Panc1 (cell line): ENCODE measurements around the gene ZFHX3. TPM values are rescaled to one million over a fixed set of nuclear protein-coding genes. Genes with fewer than 3 reads are reported as not detected.

Experiments used
- ATAC-seq: fragments of 200-7000 bp; cut with Tn5 transposase; 2 replicates; pipeline ENCODE4 v1.9.1; 2020; ENCODE audit warnings: mild to moderate bottlenecking, moderate library complexity
- BruUV-seq: library from RNA; stranded (reverse); fragments of 400-500 nt; replicated peaks from 2 replicates; lab custom pipeline; 2021; lab: Mats Ljungman, UMichigan
- CTCF ChIA-PET: fragments of 300-600 bp; sonication (Branson Sonifier 250); formaldehyde crosslinking; loops from one replicate; lab custom pipeline; 2022; ENCODE audit warnings: antibody characterized with exemption; lab: Charles Lee
- POLR2A ChIA-PET: fragments of 300-600 bp; sonication (Branson Sonifier 250); formaldehyde crosslinking; loops from one replicate; lab custom pipeline; 2022; ENCODE audit warnings: antibody characterized with exemption; lab: Charles Lee
- DNase-seq: peaks from one replicate; pipeline ENCODE4 v3.0.0-alpha.2; 2010; ENCODE audit warnings: low read depth, low spot score
- H3K27ac ChIP-seq: 2 replicates; pipeline ENCODE4 v1.5.1; 2011; ENCODE audit warnings: mild to moderate bottlenecking, low read length, inconsistent platforms
- H3K27me3 ChIP-seq: fragments of 200-500 bp; sonication (Bioruptor generic); 2 replicates; pipeline ENCODE4 v1.6.0; 2014; ENCODE audit warnings: low read length, inconsistent platforms; ENCODE audit not compliant: control insufficient read depth, insufficient read depth
- H3K36me3 ChIP-seq: fragments of 200-500 bp; sonication (Bioruptor generic); 2 replicates; pipeline ENCODE4 v1.5.1; 2014; ENCODE audit warnings: inconsistent platforms, mild to moderate bottlenecking, low read length, moderate library complexity; ENCODE audit not compliant: control insufficient read depth, insufficient read depth
- H3K4me1 ChIP-seq: 2 replicates; pipeline ENCODE4 v1.5.1; 2011; ENCODE audit warnings: inconsistent platforms, mild to moderate bottlenecking, low read length, moderate library complexity; ENCODE audit not compliant: control insufficient read depth, insufficient read depth
- H3K4me3 ChIP-seq, 2 experiments: 2 replicates each; pipeline ENCODE4 v1.5.1; 2011 to 2012; ENCODE audit warnings: low read depth in 2 of 2, low read length in 2 of 2, mild to moderate bottlenecking in 2 of 2, inconsistent platforms in 1 of 2, moderate library complexity in 1 of 2
- H3K9me3 ChIP-seq: fragments of 200-500 bp; sonication (Bioruptor generic); 2 replicates; pipeline ENCODE4 v1.5.1; 2014; ENCODE audit warnings: low read depth, mild to moderate bottlenecking, inconsistent platforms, low read length, moderate library complexity; ENCODE audit not compliant: control insufficient read depth, insufficient read depth
- POLR2AphosphoS5 ChIP-seq: IDR thresholded peaks from 2 replicates; pipeline ENCODE4 v1.6.1; 2012; ENCODE audit warnings: mild to moderate bottlenecking, low read depth, low read length, moderate library complexity
- SIN3A ChIP-seq: IDR thresholded peaks from 2 replicates; pipeline ENCODE4 v1.6.1; 2012; ENCODE audit warnings: low read depth, mild to moderate bottlenecking, low read length, moderate library complexity, borderline replicate concordance; ENCODE audit not compliant: insufficient read depth
- TCF7L2 ChIP-seq: IDR thresholded peaks from 2 replicates; pipeline ENCODE4 v1.6.1; 2011; ENCODE audit warnings: mild to moderate bottlenecking, low read depth, low read length, inconsistent platforms
- in situ Hi-C: cut with HindIII; loops from 2 replicates; pipeline ENCODE4 v1.10.0; 2016; ENCODE audit warnings: low sequenced_read_pairs, low pct_unique_long_range_greater_than_20kb
- intact Hi-C: fragments of 100-400 bp; cut with micrococcal nuclease; formaldehyde crosslinking; loops from one replicate; pipeline ENCODE4 v1.10.0; 2022; ENCODE audit not compliant: unreplicated experiment
- total RNA-seq: library from RNA; stranded (reverse); gene quantifications from one replicate; pipeline ENCODE4 v1.2.1, GENCODE V29; 2021; ENCODE audit not compliant: unreplicated experiment
- TF ChIP-seq, protein P1 (sequence below): fragments of 450-650 bp; IDR thresholded peaks from 2 replicates; pipeline ENCODE4 v1.5.1; 2017; ENCODE audit warnings: mild to moderate bottlenecking
- TF ChIP-seq, protein P2 (sequence below), 2 experiments: IDR thresholded peaks; 2 replicates each; pipeline ENCODE4 v1.6.1; 2011 to 2012; ENCODE audit warnings: low read depth in 2 of 2, control low read depth in 1 of 2, low read length in 1 of 2, mild to moderate bottlenecking in 1 of 2, moderate library complexity in 1 of 2; ENCODE audit not compliant: insufficient read depth in 1 of 2

The ZFHX3 gene
- total RNA-seq, 1 experiment from 2014 or later: 7.1 TPM

DNA sequence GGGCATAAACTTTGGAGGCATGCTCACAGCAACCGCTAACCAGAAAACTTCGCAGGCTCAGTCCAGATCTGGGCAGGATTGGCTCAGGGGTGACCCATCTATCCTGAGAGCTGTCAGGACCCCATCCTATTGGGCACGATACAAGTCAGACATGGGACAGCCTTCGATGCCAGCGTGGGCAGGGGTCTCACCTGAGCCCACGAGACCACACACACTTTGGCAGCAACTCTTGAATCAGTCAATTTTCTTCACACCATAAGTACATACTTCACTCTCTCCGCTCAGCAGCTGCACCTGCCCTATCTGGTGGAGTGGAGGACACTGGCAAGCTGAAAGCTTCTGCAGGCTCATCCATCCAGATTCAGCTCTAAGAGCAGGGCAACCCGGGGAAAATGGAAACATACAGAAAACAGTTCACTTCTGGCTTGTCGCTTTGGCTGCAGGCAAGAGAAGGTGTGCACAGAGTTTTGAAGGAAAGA lies 48.3 kb downstream of the ZFHX3 start:
- TF ChIP-seq, protein P1, sequence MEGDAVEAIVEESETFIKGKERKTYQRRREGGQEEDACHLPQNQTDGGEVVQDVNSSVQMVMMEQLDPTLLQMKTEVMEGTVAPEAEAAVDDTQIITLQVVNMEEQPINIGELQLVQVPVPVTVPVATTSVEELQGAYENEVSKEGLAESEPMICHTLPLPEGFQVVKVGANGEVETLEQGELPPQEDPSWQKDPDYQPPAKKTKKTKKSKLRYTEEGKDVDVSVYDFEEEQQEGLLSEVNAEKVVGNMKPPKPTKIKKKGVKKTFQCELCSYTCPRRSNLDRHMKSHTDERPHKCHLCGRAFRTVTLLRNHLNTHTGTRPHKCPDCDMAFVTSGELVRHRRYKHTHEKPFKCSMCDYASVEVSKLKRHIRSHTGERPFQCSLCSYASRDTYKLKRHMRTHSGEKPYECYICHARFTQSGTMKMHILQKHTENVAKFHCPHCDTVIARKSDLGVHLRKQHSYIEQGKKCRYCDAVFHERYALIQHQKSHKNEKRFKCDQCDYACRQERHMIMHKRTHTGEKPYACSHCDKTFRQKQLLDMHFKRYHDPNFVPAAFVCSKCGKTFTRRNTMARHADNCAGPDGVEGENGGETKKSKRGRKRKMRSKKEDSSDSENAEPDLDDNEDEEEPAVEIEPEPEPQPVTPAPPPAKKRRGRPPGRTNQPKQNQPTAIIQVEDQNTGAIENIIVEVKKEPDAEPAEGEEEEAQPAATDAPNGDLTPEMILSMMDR: no peak
- no peak for TF ChIP-seq SIN3A
- TF ChIP-seq, protein P2, sequence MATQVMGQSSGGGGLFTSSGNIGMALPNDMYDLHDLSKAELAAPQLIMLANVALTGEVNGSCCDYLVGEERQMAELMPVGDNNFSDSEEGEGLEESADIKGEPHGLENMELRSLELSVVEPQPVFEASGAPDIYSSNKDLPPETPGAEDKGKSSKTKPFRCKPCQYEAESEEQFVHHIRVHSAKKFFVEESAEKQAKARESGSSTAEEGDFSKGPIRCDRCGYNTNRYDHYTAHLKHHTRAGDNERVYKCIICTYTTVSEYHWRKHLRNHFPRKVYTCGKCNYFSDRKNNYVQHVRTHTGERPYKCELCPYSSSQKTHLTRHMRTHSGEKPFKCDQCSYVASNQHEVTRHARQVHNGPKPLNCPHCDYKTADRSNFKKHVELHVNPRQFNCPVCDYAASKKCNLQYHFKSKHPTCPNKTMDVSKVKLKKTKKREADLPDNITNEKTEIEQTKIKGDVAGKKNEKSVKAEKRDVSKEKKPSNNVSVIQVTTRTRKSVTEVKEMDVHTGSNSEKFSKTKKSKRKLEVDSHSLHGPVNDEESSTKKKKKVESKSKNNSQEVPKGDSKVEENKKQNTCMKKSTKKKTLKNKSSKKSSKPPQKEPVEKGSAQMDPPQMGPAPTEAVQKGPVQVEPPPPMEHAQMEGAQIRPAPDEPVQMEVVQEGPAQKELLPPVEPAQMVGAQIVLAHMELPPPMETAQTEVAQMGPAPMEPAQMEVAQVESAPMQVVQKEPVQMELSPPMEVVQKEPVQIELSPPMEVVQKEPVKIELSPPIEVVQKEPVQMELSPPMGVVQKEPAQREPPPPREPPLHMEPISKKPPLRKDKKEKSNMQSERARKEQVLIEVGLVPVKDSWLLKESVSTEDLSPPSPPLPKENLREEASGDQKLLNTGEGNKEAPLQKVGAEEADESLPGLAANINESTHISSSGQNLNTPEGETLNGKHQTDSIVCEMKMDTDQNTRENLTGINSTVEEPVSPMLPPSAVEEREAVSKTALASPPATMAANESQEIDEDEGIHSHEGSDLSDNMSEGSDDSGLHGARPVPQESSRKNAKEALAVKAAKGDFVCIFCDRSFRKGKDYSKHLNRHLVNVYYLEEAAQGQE (IDR thresholded peaks at IDR 0.05; ENCODE audit: insufficient read depth in 1 of 2, low read depth in 2 of 2, low read length in 1 of 2): no peak
- no peak for TF ChIP-seq TCF7L2
- no peak for TF ChIP-seq POLR2AphosphoS5
- Histone ChIP-seq H3K36me3 (no peaks in the 10 kb centered on the region), H3K27me3 (no peaks in the 10 kb centered on the region), H3K9me3 (no peaks in the 10 kb centered on the region), H3K4me1 (peaks cover 13% of the 10 kb centered on the region), H3K4me3 (no peak overlapping the region), H3K27ac (no peak overlapping the region)
- DNase-seq (no peak), ATAC-seq (no peak)
- intact Hi-C loops (no loop called here), in situ Hi-C loops (no loop called here)
- BruUV-seq: no TSS peak
- ChIA-PET CTCF (no interaction called here), POLR2A (no interaction called here)

DNA sequence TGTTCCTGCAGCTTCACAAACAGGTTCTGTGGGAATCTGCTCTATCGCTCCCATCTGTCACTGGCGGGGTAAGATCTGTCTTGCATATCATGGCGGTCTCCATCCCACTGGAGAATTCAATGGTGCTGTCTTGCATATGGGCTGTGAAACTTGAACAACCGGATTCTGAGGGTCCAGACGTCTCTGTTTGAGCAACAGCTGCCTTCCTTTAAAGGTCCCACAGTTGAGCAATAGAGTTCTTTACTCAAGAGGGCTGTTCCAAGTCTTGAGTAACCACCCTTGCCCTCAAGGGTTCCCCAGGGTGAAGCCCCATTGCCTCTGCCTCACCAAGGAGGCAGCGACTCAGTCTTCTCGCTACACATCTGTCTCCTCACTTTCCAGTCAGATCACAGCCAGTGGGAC lies 50.8 kb downstream of the ZFHX3 start:
- TF ChIP-seq TCF7L2: no peak
- TF ChIP-seq, protein P1: no peak
- TF ChIP-seq, protein P2 (IDR thresholded peaks at IDR 0.05; ENCODE audit: insufficient read depth in 1 of 2, low read depth in 2 of 2, low read length in 1 of 2): no peak
- intact Hi-C loops (no loop called here), in situ Hi-C loops (no loop called here)
- ChIA-PET CTCF (no interaction called here), POLR2A (no interaction called here)
- no peak for ATAC-seq
- H3K27me3 ChIP-seq: no peaks in the 10 kb centered on the region
- DNase-seq: no peak
- BruUV-seq: no TSS peak
- no peaks in the 10 kb centered on the region for H3K9me3 ChIP-seq
- H3K4me1 ChIP-seq: peaks cover 19% of the 10 kb centered on the region
- no peak overlapping the region for H3K27ac ChIP-seq
- H3K36me3 ChIP-seq: no peaks in the 10 kb centered on the region
- no peak overlapping the region for H3K4me3 ChIP-seq
